DND-41 (cell line): ENCODE data around the gene PDZD8.

ENCODE experiments used
- CTCF ChIP-seq: IDR thresholded peaks from 2 replicates; pipeline ENCODE4 v1.5.1; 2012; ENCODE audit warnings: borderline replicate concordance, low read length, moderate library complexity, mild to moderate bottlenecking; ENCODE audit not compliant: poor library complexity, severe bottlenecking; ENCODE audit errors: extremely low read depth
- EZH2 ChIP-seq: IDR thresholded peaks from 3 replicates; pipeline ENCODE4 v1.6.1; 2012; ENCODE audit warnings: borderline replicate concordance, low read depth, mild to moderate bottlenecking, moderate library complexity, low read length, inconsistent platforms; ENCODE audit not compliant: severe bottlenecking

GRCh38 chr10:117370205-117370604 is 5.0 kb downstream of the PDZD8 start:
- TF ChIP-seq CTCF (no peak), EZH2 (no peak)
